Measurements from ENCODE around the gene PARD3B. TPM values are rescaled to one million over a fixed set of nuclear protein-coding genes. Genes with fewer than 3 reads are reported as not detected.

Gene PARD3B
- total RNA-seq, 1 experiment from 2014 or later, result 6.4 TPM

- Histone ChIP-seq H3K14ac (ENCODE audit: insufficient read depth, low read length) (no peak overlapping the region), H2AK5ac (ENCODE audit: insufficient read length, low read length) (no peak overlapping the region), H2AFZ (ENCODE audit: low read length) (no peak overlapping the region), H4K20me1 (ENCODE audit: control insufficient read depth, insufficient read depth, insufficient read length) (no peaks in the 10 kb centered on the region), H3K4me1 (ENCODE audit: insufficient read depth, low read length) (no peaks in the 10 kb centered on the region), H2BK15ac (ENCODE audit: low read depth, low read length) (no peak overlapping the region), H4K8ac (replicated peaks; ENCODE audit: insufficient read length, low read depth, low read length) (no peak overlapping the region), H3K23me2 (ENCODE audit: insufficient read length, low read depth, low read length, poor library complexity, severe bottlenecking) (no peaks in the 10 kb centered on the region), H3K56ac (ENCODE audit: insufficient read length, low read depth, low read length) (no peak overlapping the region), H3K79me1 (ENCODE audit: insufficient read depth, low read depth, low read length, poor library complexity, severe bottlenecking) (no peaks in the 10 kb centered on the region), H3K79me2 (ENCODE audit: insufficient read depth, low read length) (no peaks in the 10 kb centered on the region), H3K4ac (ENCODE audit: low read depth, low read length) (no peak overlapping the region), H4K91ac (ENCODE audit: insufficient read length, low read depth, low read length) (no peak overlapping the region), H3K27ac (ENCODE audit: insufficient read length, low read depth, low read length) (no peak overlapping the region), H3K9me3 (ENCODE audit: control insufficient read depth, low read depth, low read length) (no peaks in the 10 kb centered on the region), H2BK120ac (ENCODE audit: low read depth, low read length, poor library complexity, severe bottlenecking) (no peak overlapping the region), H3K18ac (ENCODE audit: insufficient read length, low read depth, low read length) (no peak overlapping the region), H3T11ph (ENCODE audit: low read length) (no peak overlapping the region), H3K23ac (ENCODE audit: insufficient read length, low read depth, low read length) (no peak overlapping the region), H2BK5ac (ENCODE audit: insufficient read length, low read length) (no peak overlapping the region), H3K27me3 (ENCODE audit: insufficient read depth, low read length) (no peaks in the 10 kb centered on the region), H3K9ac (ENCODE audit: extremely low read depth, insufficient read length, low read length) (no peak overlapping the region), H2BK12ac (ENCODE audit: insufficient read length, low read depth, low read length) (no peak overlapping the region), H4K5ac (ENCODE audit: insufficient read length, low read depth, low read length) (no peak overlapping the region), H3K4me2 (ENCODE audit: insufficient read depth, insufficient read length, low read length) (no peak overlapping the region), H2BK20ac (ENCODE audit: low read depth, low read length, poor library complexity, severe bottlenecking) (no peak overlapping the region)
- no peak overlapping the region for H3K4me3 Mint-ChIP-seq
- H3K36me3 Mint-ChIP-seq (ENCODE audit: insufficient read depth in 1 of 3, low read depth in 3 of 3), result no peaks in the 10 kb centered on the region
- H3K27me3 Mint-ChIP-seq (ENCODE audit: low read depth), result no peaks in the 10 kb centered on the region
- TF ChIP-seq CTCF (conservative IDR thresholded peaks at IDR 0.05), result no peak
- no peaks in the 10 kb centered on the region for H3K4me1 Mint-ChIP-seq
- H3K27ac Mint-ChIP-seq, result no peak overlapping the region
- no peaks in the 10 kb centered on the region for H3K9me3 Mint-ChIP-seq
- DNase-seq, result no peak
- no CpG with 5 or more reads among the region's 2 CpGs for WGBS (ENCODE audit: extremely low coverage, insufficient read length, low lambda C conversion rate)
Measured at GRCh38 chr2:204503869-204504268, 41.4 kb upstream of the PARD3B start.

Measured in H9 (cell line).